ENCODE results near the gene TNP1.

Gene TNP1

GRCh38 chr2:216849987-216850386, 9.9 kb downstream of the TNP1 start:
- no peak overlapping the region for H3K27ac ChIP-seq (ENCODE audit: insufficient read depth, low read length, poor library complexity, severe bottlenecking)
- DNase-seq: no peak
- H3K9me3 ChIP-seq (ENCODE audit: control insufficient read depth, low read length): no peaks in the 10 kb centered on the region

GRCh38 chr2:216845426-216845825, 14.4 kb downstream of the TNP1 start:
- H3K9me3 ChIP-seq (ENCODE audit: control insufficient read depth, low read length): no peaks in the 10 kb centered on the region
- H3K27me3 ChIP-seq (replicated peaks; ENCODE audit: control insufficient read depth, insufficient read depth, low read length, poor library complexity, severe bottlenecking): no peaks in the 10 kb centered on the region
- no peak overlapping the region for H3K4me3 ChIP-seq (ENCODE audit: insufficient read depth, low read depth, low read length, poor library complexity, severe bottlenecking)
- H3K4me1 ChIP-seq (ENCODE audit: control insufficient read depth, insufficient read depth, low read length, poor library complexity, severe bottlenecking): no peaks in the 10 kb centered on the region
- H3K27ac ChIP-seq (ENCODE audit: insufficient read depth, low read length, poor library complexity, severe bottlenecking): no peak overlapping the region
- DNase-seq: no peak
- no peaks in the 10 kb centered on the region for H3K36me3 ChIP-seq (ENCODE audit: control insufficient read depth, insufficient read depth, low read length)

More at GRCh38 chr2:216849987-216850386, 9.9 kb downstream of the TNP1 start:
- no peaks in the 10 kb centered on the region for H3K27me3 ChIP-seq (replicated peaks; ENCODE audit: control insufficient read depth, insufficient read depth, low read length, poor library complexity, severe bottlenecking)
- H3K36me3 ChIP-seq (ENCODE audit: control insufficient read depth, insufficient read depth, low read length): no peaks in the 10 kb centered on the region
- no peaks in the 10 kb centered on the region for H3K4me1 ChIP-seq (ENCODE audit: control insufficient read depth, insufficient read depth, low read length, poor library complexity, severe bottlenecking)
- H3K4me3 ChIP-seq (ENCODE audit: insufficient read depth, low read depth, low read length, poor library complexity, severe bottlenecking): no peak overlapping the region

- H3K36me3 ChIP-seq (ENCODE audit: control insufficient read depth, insufficient read depth, low read length): no peaks in the 10 kb centered on the region
- no peaks in the 10 kb centered on the region for H3K4me1 ChIP-seq (ENCODE audit: control insufficient read depth, insufficient read depth, low read length, poor library complexity, severe bottlenecking)
- no peaks in the 10 kb centered on the region for H3K27me3 ChIP-seq (replicated peaks; ENCODE audit: control insufficient read depth, insufficient read depth, low read length, poor library complexity, severe bottlenecking)
- no peak for DNase-seq
- no peak overlapping the region for H3K27ac ChIP-seq (ENCODE audit: insufficient read depth, low read length, poor library complexity, severe bottlenecking)
- H3K9me3 ChIP-seq (ENCODE audit: control insufficient read depth, low read length): no peaks in the 10 kb centered on the region
- no peak overlapping the region for H3K4me3 ChIP-seq (ENCODE audit: insufficient read depth, low read depth, low read length, poor library complexity, severe bottlenecking)
Observed at GRCh38 chr2:216842636-216843035, 17.2 kb downstream of the TNP1 start.

- Histone ChIP-seq H3K4me1 (ENCODE audit: control insufficient read depth, insufficient read depth, low read length, poor library complexity, severe bottlenecking) (no peaks in the 10 kb centered on the region), H3K36me3 (ENCODE audit: control insufficient read depth, insufficient read depth, low read length) (no peaks in the 10 kb centered on the region), H3K27ac (ENCODE audit: insufficient read depth, low read length, poor library complexity, severe bottlenecking) (no peak overlapping the region), H3K27me3 (replicated peaks; ENCODE audit: control insufficient read depth, insufficient read depth, low read length, poor library complexity, severe bottlenecking) (no peaks in the 10 kb centered on the region), H3K4me3 (ENCODE audit: insufficient read depth, low read depth, low read length, poor library complexity, severe bottlenecking) (no peak overlapping the region), H3K9me3 (ENCODE audit: control insufficient read depth, low read length) (no peaks in the 10 kb centered on the region)
- no peak for DNase-seq
Observed at GRCh38 chr2:216839688-216840087, 20.2 kb downstream of the TNP1 start.

GRCh38 chr2:216838151-216838550, 21.7 kb downstream of the TNP1 start:
- H3K9me3 ChIP-seq (ENCODE audit: control insufficient read depth, low read length): no peaks in the 10 kb centered on the region
- H3K36me3 ChIP-seq (ENCODE audit: control insufficient read depth, insufficient read depth, low read length): no peaks in the 10 kb centered on the region
- H3K27me3 ChIP-seq (replicated peaks; ENCODE audit: control insufficient read depth, insufficient read depth, low read length, poor library complexity, severe bottlenecking): no peaks in the 10 kb centered on the region
- DNase-seq: no peak
- no peaks in the 10 kb centered on the region for H3K4me1 ChIP-seq (ENCODE audit: control insufficient read depth, insufficient read depth, low read length, poor library complexity, severe bottlenecking)
- H3K4me3 ChIP-seq (ENCODE audit: insufficient read depth, low read depth, low read length, poor library complexity, severe bottlenecking): no peak overlapping the region
- no peak overlapping the region for H3K27ac ChIP-seq (ENCODE audit: insufficient read depth, low read length, poor library complexity, severe bottlenecking)

GRCh38 chr2:216837740-216838139, 22.1 kb downstream of the TNP1 start:
- no peak overlapping the region for H3K4me3 ChIP-seq (ENCODE audit: insufficient read depth, low read depth, low read length, poor library complexity, severe bottlenecking)
- H3K36me3 ChIP-seq (ENCODE audit: control insufficient read depth, insufficient read depth, low read length): no peaks in the 10 kb centered on the region
- H3K27ac ChIP-seq (ENCODE audit: insufficient read depth, low read length, poor library complexity, severe bottlenecking): no peak overlapping the region
- H3K4me1 ChIP-seq (ENCODE audit: control insufficient read depth, insufficient read depth, low read length, poor library complexity, severe bottlenecking): no peaks in the 10 kb centered on the region
- H3K27me3 ChIP-seq (replicated peaks; ENCODE audit: control insufficient read depth, insufficient read depth, low read length, poor library complexity, severe bottlenecking): no peaks in the 10 kb centered on the region
- no peaks in the 10 kb centered on the region for H3K9me3 ChIP-seq (ENCODE audit: control insufficient read depth, low read length)
- no peak for DNase-seq

GRCh38 chr2:216833061-216833460, 26.8 kb downstream of the TNP1 start:
- Histone ChIP-seq H3K9me3 (ENCODE audit: control insufficient read depth, low read length) (no peaks in the 10 kb centered on the region), H3K4me1 (ENCODE audit: control insufficient read depth, insufficient read depth, low read length, poor library complexity, severe bottlenecking) (no peaks in the 10 kb centered on the region), H3K4me3 (ENCODE audit: insufficient read depth, low read depth, low read length, poor library complexity, severe bottlenecking) (no peak overlapping the region), H3K27me3 (replicated peaks; ENCODE audit: control insufficient read depth, insufficient read depth, low read length, poor library complexity, severe bottlenecking) (no peaks in the 10 kb centered on the region), H3K27ac (ENCODE audit: insufficient read depth, low read length, poor library complexity, severe bottlenecking) (no peak overlapping the region), H3K36me3 (ENCODE audit: control insufficient read depth, insufficient read depth, low read length) (no peaks in the 10 kb centered on the region)
- DNase-seq: no peak

GRCh38 chr2:216830346-216830745, 29.5 kb downstream of the TNP1 start:
- Histone ChIP-seq H3K4me1 (ENCODE audit: control insufficient read depth, insufficient read depth, low read length, poor library complexity, severe bottlenecking) (no peaks in the 10 kb centered on the region), H3K36me3 (ENCODE audit: control insufficient read depth, insufficient read depth, low read length) (no peaks in the 10 kb centered on the region), H3K9me3 (ENCODE audit: control insufficient read depth, low read length) (no peaks in the 10 kb centered on the region), H3K4me3 (ENCODE audit: insufficient read depth, low read depth, low read length, poor library complexity, severe bottlenecking) (no peak overlapping the region), H3K27ac (ENCODE audit: insufficient read depth, low read length, poor library complexity, severe bottlenecking) (no peak overlapping the region), H3K27me3 (replicated peaks; ENCODE audit: control insufficient read depth, insufficient read depth, low read length, poor library complexity, severe bottlenecking) (no peaks in the 10 kb centered on the region)
- DNase-seq: no peak

GRCh38 chr2:216829533-216829932, 30.3 kb downstream of the TNP1 start:
- H3K9me3 ChIP-seq (ENCODE audit: control insufficient read depth, low read length): no peaks in the 10 kb centered on the region
- H3K4me3 ChIP-seq (ENCODE audit: insufficient read depth, low read depth, low read length, poor library complexity, severe bottlenecking): no peak overlapping the region
- no peaks in the 10 kb centered on the region for H3K36me3 ChIP-seq (ENCODE audit: control insufficient read depth, insufficient read depth, low read length)
- no peaks in the 10 kb centered on the region for H3K4me1 ChIP-seq (ENCODE audit: control insufficient read depth, insufficient read depth, low read length, poor library complexity, severe bottlenecking)
- no peak for DNase-seq
- no peaks in the 10 kb centered on the region for H3K27me3 ChIP-seq (replicated peaks; ENCODE audit: control insufficient read depth, insufficient read depth, low read length, poor library complexity, severe bottlenecking)
- H3K27ac ChIP-seq (ENCODE audit: insufficient read depth, low read length, poor library complexity, severe bottlenecking): no peak overlapping the region

- no peaks in the 10 kb centered on the region for H3K27me3 ChIP-seq (replicated peaks; ENCODE audit: control insufficient read depth, insufficient read depth, low read length, poor library complexity, severe bottlenecking)
- H3K9me3 ChIP-seq (ENCODE audit: control insufficient read depth, low read length): no peaks in the 10 kb centered on the region
- no peaks in the 10 kb centered on the region for H3K4me1 ChIP-seq (ENCODE audit: control insufficient read depth, insufficient read depth, low read length, poor library complexity, severe bottlenecking)
- no peak overlapping the region for H3K27ac ChIP-seq (ENCODE audit: insufficient read depth, low read length, poor library complexity, severe bottlenecking)
- H3K4me3 ChIP-seq (ENCODE audit: insufficient read depth, low read depth, low read length, poor library complexity, severe bottlenecking): no peak overlapping the region
- no peaks in the 10 kb centered on the region for H3K36me3 ChIP-seq (ENCODE audit: control insufficient read depth, insufficient read depth, low read length)
- DNase-seq: no peak
Observed at GRCh38 chr2:216827073-216827720, 32.7 kb downstream of the TNP1 start.

Measured in effector memory CD4-positive, alpha-beta T cell (primary cell).